Gastrocnemius medialis (tissue), 4 donors: ENCODE results near the gene SIGLEC5.

Experiments used
- CTCF ChIP-seq, 5 experiments: fragments of 450-650 bp in 3 of 5; fragments of 200-600 bp in 2 of 5; sonication (generic) in 2 of 5; IDR thresholded peaks in 4 of 5; conservative IDR thresholded peaks in 1 of 5; 1 replicate in 4 of 5; 2 replicates in 1 of 5; pipeline ENCODE4 v1.5.1; 2016 to 2019; ENCODE audit warnings: antibody characterized with exemption in 5 of 5, mild to moderate bottlenecking in 3 of 5, moderate library complexity in 3 of 5
- POLR2A ChIP-seq, 2 donors: fragments of 450-650 bp; IDR thresholded peaks; one replicate each; pipeline ENCODE4 v1.6.1; 2017; ENCODE audit warnings: antibody characterized with exemption in 2 of 2, mild to moderate bottlenecking in 2 of 2, moderate library complexity in 2 of 2

- no peak for TF ChIP-seq CTCF (IDR thresholded peaks at IDR 0.05 in 4 of 5, conservative IDR thresholded peaks at IDR 0.05 in 1 of 5)
- no peak for TF ChIP-seq POLR2A (IDR thresholded peaks at IDR 0.05)
These were observed 17.1 kb upstream of the SIGLEC5 start for GRCh38 chr19:51647318-51647717.
